Spleen (tissue), 11 donors: Measurements from ENCODE around the gene ESYT2. TPM values are rescaled to one million over a fixed set of nuclear protein-coding genes. Genes with fewer than 3 reads are reported as not detected.
"Not testable (repeated sequence)": the region's sequence is repeated elsewhere in the genome, so short reads cannot be mapped to it uniquely, and the experiment has no call there.

Experiments used
- DNase-seq: peaks from one replicate; pipeline ENCODE4 v3.0.0-alpha.2; 2020
- H3K27ac ChIP-seq, 8 donors: fragments of 200-600 bp; sonication (generic) in 7 of 8; 1 replicate in 4 of 8; 2 replicates in 4 of 8; pipeline versions ENCODE4 v1.5.0 to v1.8.0; 2016 to 2021; ENCODE audit warnings: inconsistent platforms in 4 of 8, mild to moderate bottlenecking in 4 of 8, moderate library complexity in 1 of 8
- H3K27me3 ChIP-seq, 7 donors: fragments of 200-600 bp; sonication (generic) in 6 of 7; replicated peaks in 1 of 7; 1 replicate in 4 of 7; 2 replicates in 3 of 7; pipeline versions ENCODE4 v1.5.0 to v1.8.0; 2016 to 2021; ENCODE audit warnings: inconsistent platforms in 3 of 7, mild to moderate bottlenecking in 1 of 7
- H3K36me3 ChIP-seq, 6 donors: fragments of 200-600 bp; sonication (generic) in 5 of 6; 1 replicate in 4 of 6; 2 replicates in 2 of 6; pipeline versions ENCODE4 v1.5.0 to v1.8.0; 2016 to 2021; ENCODE audit warnings: inconsistent platforms in 2 of 6
- H3K4me1 ChIP-seq, 6 donors: fragments of 200-600 bp; sonication (generic) in 5 of 6; 1 replicate in 3 of 6; 2 replicates in 3 of 6; pipeline versions ENCODE4 v1.5.0 to v1.8.0; 2016 to 2021; ENCODE audit warnings: inconsistent platforms in 3 of 6
- H3K4me3 ChIP-seq, 8 donors: fragments of 200-600 bp; sonication (generic) in 7 of 8; 1 replicate in 4 of 8; 2 replicates in 4 of 8; pipeline versions ENCODE4 v1.5.0 to v1.8.0; 2016 to 2021; ENCODE audit warnings: inconsistent platforms in 4 of 8, mild to moderate bottlenecking in 4 of 8, moderate library complexity in 2 of 8
- H3K9me3 ChIP-seq, 8 donors: fragments of 200-600 bp; sonication (generic) in 7 of 8; 1 replicate in 4 of 8; 2 replicates in 4 of 8; pipeline versions ENCODE4 v1.5.0 to v1.8.0; 2016 to 2021; ENCODE audit warnings: inconsistent platforms in 4 of 8
- CTCF ChIP-seq, 11 experiments: fragments of 200-600 bp in 7 of 11; fragments of 450-650 bp in 4 of 11; sonication (generic) in 4 of 11; IDR thresholded peaks in 8 of 11; conservative IDR thresholded peaks in 3 of 11; 1 replicate in 7 of 11; 2 replicates in 4 of 11; pipeline versions ENCODE4 v1.4.0 to v1.8.0; 2016 to 2021; ENCODE audit warnings: antibody characterized with exemption in 11 of 11, inconsistent platforms in 4 of 11, mild to moderate bottlenecking in 1 of 11
- POLR2A ChIP-seq, 3 donors: fragments of 450-650 bp; IDR thresholded peaks; one replicate each; pipeline ENCODE4 v1.5.1; 2017; ENCODE audit warnings: antibody characterized with exemption in 3 of 3, mild to moderate bottlenecking in 1 of 3
- POLR2AphosphoS5 ChIP-seq, 3 donors: sonication (generic); formaldehyde crosslinking; IDR thresholded peaks; one replicate each; pipeline ENCODE4 v1.5.1; 2017; ENCODE audit warnings: antibody characterized with exemption in 3 of 3
- WGBS, 5 donors: extraction: QIAGEN DNeasy Blood & Tissue Kit in 3 of 5; methylation state at CpG; one replicate each; pipeline versions ENCODE4 v1.1.5 to v1.1.7; 2013 to 2018; 5-methylcytosine and 5-hydroxymethylcytosine counted together
- intact Hi-C: fragments of 100-400 bp; cut with DNase I; formaldehyde crosslinking; loops from one replicate; pipeline ENCODE4 v1.15.0; 2023; ENCODE audit warnings: low total_unique reads
- polyA plus RNA-seq, 3 donors: library from polyadenylated mRNA; stranded (reverse); fragments of 200-250 nt; gene quantifications; one replicate each; pipeline ENCODE4 v1.2.1, GENCODE V29; 2013
- total RNA-seq, 7 donors: library from RNA; depleted of rRNA in 3 of 7; stranded (reverse); fragments of >200 nt in 3 of 7; fragmentation: NEBNext Ultra II Directional in 4 of 7; extraction: Animal tissue kit (Norgen Biotek cat#: 25700) in 4 of 7; gene quantifications; one replicate each; pipeline versions ENCODE4 v1.1.0 to v1.2.1, GENCODE V29; 2016 to 2021
- donor health status: healthy with polysubstance abuse.
- donor health status: DM: no; HTN: no; CAD: no; lungs with moderate emphysema.
- donor health status: DM: no; HTN: no; CAD: no.
- donor health status: Bipolar disorder and iron deficiency.
- donor health status: healthy.
- donor health status: DM: no; HTN: no; CAD: no.
- donor health status: DM: yes; HTN: yes; CAD: no.

Gene ESYT2
- total and polyA plus RNA-seq, 10 donors = 6.6 to 61.0 (median 45.9) TPM

GRCh38 chr7:158704524-158705233 lies 124.6 kb downstream of the ESYT2 start, which contains the start of gene NCAPG2:
Gene NCAPG2 (minus strand): TSS chr7:158704804. CDS start chr7:158701899, 2,905 bp downstream.
- peak; percentile 100 for DNase-seq
- Histone ChIP-seq H3K9me3 (peaks cover 0 to 15% (median 8%) of the 10 kb centered on the region in 8 donors), H3K4me1 (peaks cover 5 to 40% (median 21%) of the 10 kb centered on the region in 6 donors), H3K4me3 (peak within 1 kb of the TSS; percentile 77 to 96 (median 88)), H3K36me3 (peaks cover 0 to 18% (median 0%) of the 10 kb centered on the region in 6 donors), H3K27me3 (no peaks in the 10 kb centered on the region), H3K27ac (peak within 1 kb of the TSS; percentile 67 to 98 (median 94))
- TF ChIP-seq POLR2A (IDR thresholded peaks at IDR 0.05) (peak; percentile 76 to 90 (median 84)), CTCF (IDR thresholded peaks at IDR 0.05 in 8 of 11, conservative IDR thresholded peaks at IDR 0.05 in 3 of 11) (peak; percentile 47 to 91 (median 76)), POLR2AphosphoS5 (IDR thresholded peaks at IDR 0.05) (peak; percentile 98 to 99 (median 98))
- intact Hi-C loops = no loop called here
- 0 to 1% (median 1%) methylated on average over 41 to 78 of the region's 78 CpGs for WGBS, 5 donors

GRCh38 chr7:158703679-158704523 lies 125.4 kb downstream of the ESYT2 start:
- Histone ChIP-seq H3K9me3 (peaks cover 0 to 15% (median 8%) of the 10 kb centered on the region in 8 donors), H3K27ac (peak overlapping the region; percentile 67 to 98 (median 94)), H3K4me3 (peak overlapping the region; percentile 77 to 96 (median 88)), H3K36me3 (peaks cover 0 to 23% (median 0%) of the 10 kb centered on the region in 6 donors), H3K4me1 (peaks cover 5 to 40% (median 21%) of the 10 kb centered on the region in 6 donors)
- H3K27me3 ChIP-seq, DNase-seq, intact Hi-C loops: not testable (repeated sequence)
- 18 to 36% (median 19%) methylated on average over 9 to 23 of the region's 23 CpGs for WGBS, 5 donors

GRCh38 chr7:158702944-158703343 lies 126.4 kb downstream of the ESYT2 start:
- Histone ChIP-seq H3K4me1 (peaks cover 5 to 40% (median 21%) of the 10 kb centered on the region in 6 donors), H3K27me3 (no peaks in the 10 kb centered on the region), H3K36me3 (peaks cover 0 to 29% (median 0%) of the 10 kb centered on the region in 6 donors), H3K9me3 (peaks cover 0 to 13% (median 8%) of the 10 kb centered on the region in 8 donors), H3K4me3 (no peak overlapping the region), H3K27ac (no peak overlapping the region)
- intact Hi-C loops = no loop called here
- 44 to 79% (median 58%) methylated on average over 3 of the region's 3 CpGs for WGBS, 5 donors
- TF ChIP-seq POLR2A (IDR thresholded peaks at IDR 0.05) (no peak), POLR2AphosphoS5 (IDR thresholded peaks at IDR 0.05) (no peak), CTCF (IDR thresholded peaks at IDR 0.05 in 8 of 11, conservative IDR thresholded peaks at IDR 0.05 in 3 of 11) (no peak)
- DNase-seq = no peak

- TF ChIP-seq POLR2A (IDR thresholded peaks at IDR 0.05) (no peak), POLR2AphosphoS5 (IDR thresholded peaks at IDR 0.05) (no peak), CTCF (IDR thresholded peaks at IDR 0.05 in 8 of 11, conservative IDR thresholded peaks at IDR 0.05 in 3 of 11) (no peak)
- H3K27ac ChIP-seq = no peak overlapping the region
- no peak for DNase-seq
- H3K27me3 ChIP-seq = no peaks in the 10 kb centered on the region
- H3K4me1 ChIP-seq = peaks cover 5 to 40% (median 21%) of the 10 kb centered on the region in 6 donors
- H3K4me3 ChIP-seq = no peak overlapping the region
- peaks cover 0 to 5% (median 1%) of the 10 kb centered on the region in 8 donors for H3K9me3 ChIP-seq
- H3K36me3 ChIP-seq = peaks cover 0 to 29% (median 0%) of the 10 kb centered on the region in 6 donors
- intact Hi-C loops = no loop called here
- WGBS, 5 donors = 71 to 79% (median 77%) methylated on average over 4 of the region's 4 CpGs
Measured at GRCh38 chr7:158702196-158702595, 127.1 kb downstream of the ESYT2 start.
